GM19395 (cell line): ENCODE results near the gene VPS45.
"Not testable (repeated sequence)": the region's sequence is repeated elsewhere in the genome, so short reads cannot be mapped to it uniquely, and the experiment has no call there.

Experiments used
- ATAC-seq: cut with Tn5 transposase; IDR thresholded peaks from one replicate; pipeline ENCODE4 v1.9.1; 2021; ENCODE audit warnings: mild to moderate bottlenecking, moderate library complexity; ENCODE audit not compliant: unreplicated experiment

The VPS45 gene

DNA sequence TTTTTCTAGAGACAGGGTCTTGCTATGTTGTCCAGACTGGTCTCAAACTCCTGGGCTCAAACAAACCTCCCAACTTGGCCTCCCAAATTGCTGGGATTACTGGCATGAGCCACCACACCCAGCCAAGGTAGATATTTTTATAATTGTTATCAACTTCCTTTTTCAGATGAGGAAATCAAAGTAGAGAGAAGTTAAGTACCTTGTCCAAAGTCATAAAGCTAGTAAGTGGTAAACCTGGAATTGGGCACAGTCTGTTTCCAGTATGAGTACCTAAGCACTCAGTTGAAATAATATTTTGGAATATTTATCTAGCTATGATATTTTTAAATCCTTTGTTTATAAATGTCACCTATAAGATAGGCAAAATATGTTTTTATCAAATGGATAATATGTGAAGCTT lies 59.9 kb downstream of the VPS45 start:
- ATAC-seq, result no peak

DNA sequence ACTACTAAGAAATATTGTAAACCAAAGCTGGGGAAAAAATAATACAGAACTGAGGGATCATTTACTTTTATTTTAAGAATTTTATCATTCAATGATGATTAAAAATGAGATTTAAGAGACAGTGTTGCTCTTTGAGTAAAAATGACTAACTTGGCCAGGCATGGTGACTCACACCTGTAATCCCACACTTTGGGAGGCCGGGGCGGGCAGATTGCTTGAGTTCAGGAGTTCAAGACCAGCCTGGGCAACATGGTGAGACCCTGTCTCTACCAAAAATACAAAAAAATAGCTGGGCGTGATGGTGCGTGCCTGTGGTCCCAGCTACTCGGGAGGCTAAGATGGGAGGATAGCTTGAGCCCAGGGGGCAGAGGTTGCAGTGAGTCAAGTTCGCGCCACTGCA lies 60.3 kb downstream of the VPS45 start:
- ATAC-seq, result no peak

DNA sequence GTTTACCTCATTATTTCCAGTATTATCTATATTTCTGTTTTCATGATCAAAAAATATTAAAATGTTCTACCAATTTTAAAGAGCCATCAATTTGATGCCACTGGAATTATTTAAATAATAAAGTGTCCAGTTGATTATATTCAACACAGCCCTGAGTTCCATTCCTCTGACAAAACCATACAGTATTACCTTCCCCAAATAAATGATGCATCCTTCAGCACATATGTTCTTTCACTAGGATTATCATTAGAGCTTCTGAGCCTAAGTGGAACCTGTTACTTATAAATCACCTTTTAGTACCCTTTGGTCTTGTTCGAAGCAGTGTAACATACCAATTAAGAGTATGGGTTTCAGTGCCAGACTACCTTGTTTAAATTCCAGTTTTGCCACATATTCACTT lies 64.8 kb downstream of the VPS45 start:
- ATAC-seq, result no peak

DNA sequence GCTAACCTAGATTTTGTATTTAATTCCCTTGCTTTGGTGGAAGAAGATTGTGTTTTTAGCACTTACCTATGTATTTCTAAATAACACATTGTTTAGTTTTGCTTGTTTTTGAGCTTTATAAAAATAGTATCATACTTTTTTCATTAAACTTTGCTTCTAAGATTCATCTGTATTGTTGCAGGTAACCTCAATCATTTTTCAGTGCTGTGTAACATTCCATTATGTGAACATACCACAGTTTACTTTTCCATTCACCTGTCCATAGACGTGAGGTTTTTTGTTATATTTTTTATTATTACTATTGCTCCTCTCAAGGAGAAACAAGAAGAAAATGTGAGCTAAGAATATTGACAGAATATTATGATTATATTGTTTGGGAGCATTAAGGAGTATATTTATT lies 67.0 kb downstream of the VPS45 start:
- no peak for ATAC-seq

DNA sequence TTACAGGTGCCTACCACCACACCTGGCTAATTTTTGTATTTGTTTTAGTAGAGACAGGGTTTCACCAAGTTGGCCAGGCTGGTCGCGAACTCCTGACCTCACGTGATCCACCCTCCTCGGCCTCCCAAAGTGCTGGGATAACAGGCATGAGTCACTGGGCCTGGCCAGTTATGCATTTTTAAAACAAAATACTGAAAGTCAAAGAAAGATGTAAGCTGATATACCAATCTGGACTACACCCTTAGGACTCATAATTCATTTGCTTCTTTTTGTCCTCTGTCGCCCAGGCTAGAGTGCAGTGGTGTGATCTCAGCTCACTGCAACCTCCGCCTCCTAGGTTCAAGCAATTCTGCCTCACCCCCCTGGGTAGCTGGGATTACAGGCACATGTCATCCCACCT lies 67.8 kb downstream of the VPS45 start:
- ATAC-seq, result not testable (repeated sequence)

DNA sequence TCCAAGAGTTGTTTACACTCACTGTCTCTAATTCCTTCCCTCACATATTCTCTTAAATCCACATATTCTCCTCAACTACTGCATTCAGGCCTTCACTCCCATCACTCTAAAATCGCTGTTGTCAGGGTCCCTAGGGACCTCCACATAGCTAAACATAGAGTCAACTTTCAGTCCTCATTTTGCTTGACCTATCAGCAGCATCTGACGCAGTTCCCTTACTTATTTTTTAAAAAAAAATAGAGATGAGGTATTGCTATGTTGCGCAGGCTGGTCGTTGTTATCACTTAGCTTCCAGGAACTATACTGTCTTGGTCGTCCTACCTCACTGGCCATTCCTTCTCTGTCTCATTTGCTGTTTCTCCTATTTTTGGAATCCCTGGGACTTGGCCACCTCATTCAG lies 70.5 kb downstream of the VPS45 start:
- no peak for ATAC-seq

DNA sequence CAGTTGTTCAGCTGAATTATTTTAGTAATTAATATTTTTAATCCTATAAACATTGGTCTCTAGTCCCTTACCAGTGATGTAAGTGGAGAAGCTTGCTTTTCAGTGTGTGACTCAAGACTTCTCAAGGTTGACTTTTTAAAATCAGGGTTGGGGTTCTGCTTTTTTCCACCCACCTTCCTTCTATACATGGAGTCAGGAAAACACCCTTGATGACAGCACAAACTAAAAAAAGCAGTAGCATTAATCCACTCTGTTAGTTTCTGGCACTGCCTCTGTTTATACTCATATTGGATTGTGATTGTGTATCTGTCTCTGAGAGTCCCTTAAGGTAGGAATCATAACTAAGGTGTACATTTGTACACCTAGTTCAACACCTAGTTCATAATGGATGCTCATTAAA lies 73.9 kb downstream of the VPS45 start:
- no peak for ATAC-seq

DNA sequence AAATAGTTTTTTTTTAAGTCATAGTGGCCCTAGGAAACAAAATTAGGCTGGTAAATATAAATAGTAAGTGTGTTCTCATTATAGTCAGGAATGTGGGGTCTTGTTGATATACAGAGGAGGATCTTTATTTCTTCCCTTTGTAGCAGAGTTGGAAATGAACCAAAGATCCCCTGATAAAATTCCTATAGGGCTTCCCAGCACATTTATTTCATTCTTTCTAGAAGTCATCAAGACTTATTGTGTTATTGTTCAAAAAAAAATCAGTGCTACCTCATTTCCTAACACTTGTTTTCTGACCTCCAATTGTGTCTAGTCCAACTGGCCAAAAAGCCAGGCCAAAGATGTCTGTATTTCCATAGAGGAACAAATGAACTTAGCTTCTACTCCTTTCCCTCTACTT lies 74.5 kb downstream of the VPS45 start:
- ATAC-seq, result no peak

DNA sequence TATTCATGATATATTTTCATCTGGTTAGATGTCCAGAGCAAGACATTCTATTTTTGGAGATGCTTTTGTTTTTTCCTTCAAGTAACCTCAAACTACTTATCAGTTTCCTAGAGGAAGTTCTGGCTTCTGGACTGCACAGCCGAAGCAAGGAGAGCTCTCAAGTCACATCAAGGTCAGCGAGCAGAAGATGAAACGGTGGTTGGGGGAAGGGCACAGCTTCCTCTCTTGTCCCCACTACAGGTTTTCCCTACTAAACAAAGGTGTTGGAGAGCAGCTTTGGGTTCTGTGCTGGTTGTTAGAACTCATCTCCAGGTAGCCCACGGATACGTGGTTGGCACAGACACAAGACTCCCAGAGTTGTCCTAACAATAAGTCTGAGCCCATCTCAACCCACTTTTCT lies 77.0 kb downstream of the VPS45 start:
- no peak for ATAC-seq

DNA sequence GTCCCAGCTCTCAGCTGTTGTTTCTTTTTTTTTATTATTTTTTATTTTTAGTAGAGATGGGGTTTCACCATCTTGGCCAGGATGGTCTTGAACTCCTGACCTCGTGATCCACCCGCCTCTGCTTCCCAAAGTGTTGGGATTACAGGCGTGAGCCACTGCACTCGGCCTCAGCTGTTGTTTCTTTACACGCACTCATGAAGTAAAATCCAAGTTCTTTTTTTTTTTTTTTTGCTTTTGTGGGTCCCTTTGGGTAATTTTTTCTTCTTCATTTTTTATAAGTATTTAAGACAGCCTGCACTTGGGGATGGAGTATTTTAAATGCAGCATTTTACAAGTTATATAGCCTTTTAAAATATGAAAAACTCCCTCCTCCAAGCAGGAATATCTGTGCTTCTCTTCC lies 78.4 kb downstream of the VPS45 start:
- ATAC-seq, result not testable (repeated sequence)

DNA sequence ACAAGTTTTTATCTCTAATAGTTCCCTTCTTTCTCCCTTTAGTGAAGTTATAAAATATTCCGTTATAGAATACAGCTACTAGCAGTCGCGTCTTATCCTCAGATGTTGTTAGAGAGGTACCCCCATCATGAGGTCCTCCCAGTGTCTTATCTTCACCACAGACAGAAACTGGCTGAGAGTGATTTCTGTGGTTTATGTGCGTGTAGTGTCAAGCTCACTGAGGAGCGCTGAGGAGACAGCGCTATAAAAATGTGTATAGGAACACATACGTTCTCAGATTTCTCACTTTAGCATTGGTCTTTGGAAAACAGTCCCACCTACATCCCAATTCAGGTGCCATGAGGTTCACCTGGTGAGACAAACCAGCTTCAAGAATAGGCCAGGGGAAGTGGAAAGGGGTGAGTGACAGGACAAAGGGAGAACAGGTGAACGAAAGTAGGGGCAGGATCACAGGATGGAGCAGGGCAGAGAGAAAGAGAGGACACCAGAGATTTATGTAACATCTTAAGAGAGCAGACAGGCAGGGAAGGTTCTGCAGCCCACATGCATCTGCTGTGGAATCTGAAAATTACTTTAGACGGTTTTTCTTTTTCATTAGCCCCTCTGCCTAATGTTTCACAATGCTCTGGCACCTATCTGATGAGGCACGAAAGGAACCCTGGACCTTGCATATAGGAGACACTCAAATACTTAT lies 79.4 kb downstream of the VPS45 start:
- ATAC-seq, result no peak

DNA sequence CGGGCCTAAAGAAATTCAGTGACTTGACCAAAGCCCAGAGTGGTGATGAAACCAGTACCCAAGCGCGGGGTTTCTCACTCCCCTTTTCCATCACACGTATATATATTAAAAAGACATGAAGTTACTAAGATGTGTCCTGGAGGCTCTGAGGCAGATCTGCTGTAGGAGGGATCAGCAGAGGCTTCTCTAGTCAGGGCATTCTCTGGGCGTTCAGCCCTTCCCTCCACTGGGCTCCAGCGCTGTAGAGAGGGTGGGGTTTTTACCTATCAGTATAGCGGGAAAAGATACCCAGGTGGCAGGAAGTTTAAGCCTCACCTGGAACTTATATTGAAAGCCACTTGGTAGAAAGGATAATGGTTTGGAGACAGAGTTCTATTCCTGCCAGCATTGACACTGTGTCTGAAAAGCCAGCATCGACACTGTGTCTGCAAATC lies 81.3 kb downstream of the VPS45 start:
- no peak for ATAC-seq

DNA sequence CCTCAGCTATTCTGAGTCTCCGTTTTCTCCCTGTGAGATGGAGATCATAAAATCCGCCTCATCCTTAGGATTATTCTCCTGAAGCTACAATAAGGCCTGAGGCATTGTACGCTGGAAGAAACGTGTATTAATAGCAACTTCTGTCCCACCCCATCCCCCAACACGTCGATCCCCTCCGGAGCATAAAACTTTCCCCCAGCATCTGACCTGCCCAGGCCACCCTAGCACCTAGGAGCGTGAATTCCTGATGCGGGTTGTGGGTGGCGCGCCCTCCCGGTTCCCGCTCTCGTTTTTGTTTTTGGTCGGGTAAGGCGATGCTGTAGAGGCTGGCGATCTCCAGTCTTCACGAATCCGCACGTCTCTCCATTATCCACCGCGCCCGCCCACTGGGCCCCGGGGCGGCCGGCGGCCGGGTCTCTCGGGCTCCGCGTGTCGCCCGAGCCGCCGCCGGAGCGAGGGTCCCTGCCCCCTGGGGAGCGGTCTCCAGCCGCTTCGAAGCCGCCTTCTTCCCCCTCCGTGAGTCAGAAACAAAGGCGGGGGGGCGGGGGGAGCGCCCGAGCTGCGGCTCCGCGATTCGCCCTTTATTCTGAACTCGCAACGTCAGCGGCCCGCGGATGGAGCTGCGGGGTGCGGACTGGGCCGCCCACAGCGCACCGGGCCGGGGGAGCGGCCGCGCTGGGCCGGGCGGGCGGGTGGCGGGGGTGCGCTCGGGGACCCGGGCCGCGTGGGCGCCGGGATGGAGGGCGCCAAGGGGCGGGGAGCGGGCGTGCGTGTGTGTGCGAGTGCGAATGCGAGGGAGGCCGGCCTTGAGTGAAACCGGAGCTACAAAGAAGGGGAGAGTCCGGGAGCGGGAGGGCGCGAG lies 81.9 kb downstream of the VPS45 start, which contains the start of gene PLEKHO1:
Gene PLEKHO1 (plus strand): TSS at position 646 of the 862 bp plus-strand sequence. CDS start 342 bp downstream, outside the sequence.
- ATAC-seq, result peak; percentile 46

DNA sequence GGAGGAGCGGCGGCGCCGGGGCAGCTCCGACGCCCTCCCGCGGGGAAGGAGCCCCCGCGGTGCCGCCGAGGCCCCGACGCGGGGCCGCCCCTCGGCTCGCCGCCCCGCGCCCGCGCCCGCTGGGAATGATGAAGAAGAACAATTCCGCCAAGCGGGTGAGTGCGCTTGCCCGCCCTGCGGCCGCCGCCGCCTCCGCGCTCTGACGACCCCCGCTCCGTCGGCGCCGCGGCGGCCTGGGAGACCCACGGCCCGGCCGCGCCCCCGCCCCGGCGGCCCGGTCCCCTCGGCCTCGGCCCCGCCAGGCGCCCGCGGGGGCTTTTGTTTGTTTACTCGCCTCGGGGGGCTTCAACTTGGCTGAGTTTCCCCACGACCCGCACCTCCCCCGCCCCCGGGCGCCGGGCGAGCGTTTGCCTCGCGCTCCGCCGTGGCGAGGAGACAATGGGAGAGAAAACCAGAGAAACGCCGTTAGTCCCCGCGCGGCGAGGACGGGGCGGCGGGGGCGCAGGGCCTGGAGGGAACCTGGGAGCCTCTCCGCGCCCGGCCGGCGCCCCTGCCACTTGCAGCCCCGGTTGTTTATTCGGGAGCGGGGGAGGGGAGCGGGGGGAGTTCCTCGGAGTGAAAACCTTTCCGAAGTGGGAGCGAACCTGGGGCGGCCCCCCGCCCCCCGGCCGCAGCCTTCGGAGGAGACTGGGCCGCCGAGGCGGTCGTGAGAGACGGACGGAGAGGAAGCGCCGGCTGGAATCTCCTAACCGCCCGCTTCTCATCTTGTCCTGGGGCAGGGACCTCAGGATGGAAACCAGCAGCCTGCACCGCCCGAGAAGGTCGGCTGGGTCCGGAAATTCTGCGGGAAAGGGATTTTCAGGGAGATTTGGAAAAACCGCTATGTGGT lies 82.8 kb downstream of the VPS45 start:
- ATAC-seq, result no peak

DNA sequence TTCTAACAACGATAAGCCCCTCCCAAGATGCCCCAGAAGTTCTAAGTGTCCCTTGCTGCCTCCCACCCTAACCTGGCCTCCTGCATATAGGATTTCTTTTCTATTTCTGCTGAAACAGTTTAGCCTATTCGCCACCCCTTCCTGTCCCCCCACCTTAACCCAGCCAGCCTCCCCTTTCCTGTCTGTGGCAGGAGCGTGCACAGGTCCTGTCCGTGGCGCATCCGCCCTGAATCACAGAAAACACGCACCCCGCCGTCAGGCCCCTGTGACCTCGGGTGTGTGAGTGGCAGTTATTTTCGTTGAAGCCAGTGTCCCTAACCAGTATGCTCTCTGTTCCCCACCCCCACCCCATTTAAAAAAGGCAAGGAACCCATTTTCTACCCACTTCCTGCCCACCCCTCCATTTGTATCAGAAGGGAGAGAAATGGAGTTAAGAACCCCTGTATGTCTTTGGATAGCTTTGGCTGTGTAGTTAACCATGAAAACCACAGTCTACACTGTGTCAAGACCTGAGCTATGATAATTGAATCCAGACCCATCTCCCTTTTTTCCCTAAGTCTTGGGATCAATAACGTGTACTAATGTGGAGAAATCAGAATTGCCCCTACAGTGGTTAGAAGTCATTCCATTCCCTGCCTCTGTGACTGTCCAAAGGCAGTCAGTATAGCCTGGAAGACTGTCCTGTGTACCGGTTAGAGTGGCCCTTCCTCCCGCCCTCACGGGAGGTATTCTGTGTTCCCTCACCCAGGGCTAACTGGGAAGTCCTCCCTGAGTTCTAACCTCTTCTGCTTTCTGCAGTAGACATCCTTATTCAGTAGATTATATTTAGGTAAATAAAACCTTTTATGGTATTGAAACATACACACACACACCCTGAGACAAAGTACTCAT lies 84.0 kb downstream of the VPS45 start:
- ATAC-seq, result no peak

DNA sequence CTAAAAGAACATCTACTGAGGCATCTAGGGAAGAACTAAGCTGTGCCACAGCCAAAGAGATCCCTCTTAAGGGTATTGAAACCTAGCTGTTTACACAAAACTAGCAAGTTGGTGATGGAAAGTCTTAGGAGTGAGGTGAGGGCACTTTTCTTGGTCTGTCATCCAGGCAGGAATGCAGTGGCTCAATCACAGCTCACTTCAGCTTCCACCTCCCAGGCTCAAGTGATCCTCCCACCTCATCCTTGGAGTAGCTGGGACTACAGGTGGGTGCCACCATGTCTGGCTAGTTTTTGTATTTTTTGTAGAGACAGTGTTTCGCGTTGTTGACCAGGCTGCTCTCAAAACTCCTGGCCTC lies 84.6 kb downstream of the VPS45 start:
- ATAC-seq, result no peak

DNA sequence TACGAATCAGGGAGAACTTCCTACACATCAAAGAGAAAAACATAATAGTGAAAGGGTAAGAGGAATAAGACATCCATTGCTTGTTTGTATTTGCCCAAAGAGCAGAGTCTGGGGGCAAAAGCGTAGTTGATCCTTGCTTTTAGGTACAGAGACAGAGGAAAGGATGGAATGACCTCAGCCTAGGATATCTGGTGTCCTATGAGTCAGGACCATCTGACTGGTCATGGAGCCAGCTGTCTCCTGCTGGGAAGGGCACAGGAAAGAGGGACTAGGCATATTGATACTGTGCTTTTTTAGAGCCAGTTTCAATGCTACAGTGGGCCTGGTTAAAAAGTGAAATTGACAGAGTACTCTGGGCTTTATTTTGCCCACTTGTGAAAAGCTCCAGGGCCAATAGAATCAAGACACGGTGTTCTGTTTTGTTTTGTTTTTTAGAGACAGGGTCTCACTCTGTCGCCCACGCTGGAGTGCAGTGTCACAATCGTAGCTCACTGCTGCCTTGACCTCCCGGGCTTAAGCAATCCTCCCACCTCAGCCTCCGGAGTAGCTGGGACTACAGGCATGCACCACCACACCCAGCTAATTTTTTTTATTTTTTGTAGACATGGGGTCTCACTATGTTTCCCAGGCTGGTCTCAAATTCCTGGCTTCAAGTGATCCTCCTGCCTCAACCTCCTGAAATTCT lies 85.3 kb downstream of the VPS45 start:
- ATAC-seq, result no peak

DNA sequence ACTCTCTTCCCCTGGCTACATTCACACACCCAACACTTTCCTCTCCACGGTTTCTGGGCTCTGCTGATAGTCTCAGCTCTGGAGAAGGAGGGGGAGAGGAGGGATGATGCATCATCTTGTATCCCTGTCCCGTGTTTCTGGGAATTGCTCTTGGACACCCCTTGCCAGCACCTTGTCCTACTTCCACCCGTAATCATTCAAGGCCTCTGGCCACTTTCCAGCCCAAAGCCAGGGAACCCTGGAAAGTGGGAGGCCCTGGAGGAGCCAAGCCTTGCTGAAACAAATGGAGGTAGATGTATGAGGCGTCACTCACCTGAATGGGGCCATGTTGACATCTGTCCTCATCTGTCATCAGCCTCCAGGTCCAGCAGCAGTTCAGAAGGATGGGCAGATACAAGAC lies 86.6 kb downstream of the VPS45 start:
- ATAC-seq, result no peak

DNA sequence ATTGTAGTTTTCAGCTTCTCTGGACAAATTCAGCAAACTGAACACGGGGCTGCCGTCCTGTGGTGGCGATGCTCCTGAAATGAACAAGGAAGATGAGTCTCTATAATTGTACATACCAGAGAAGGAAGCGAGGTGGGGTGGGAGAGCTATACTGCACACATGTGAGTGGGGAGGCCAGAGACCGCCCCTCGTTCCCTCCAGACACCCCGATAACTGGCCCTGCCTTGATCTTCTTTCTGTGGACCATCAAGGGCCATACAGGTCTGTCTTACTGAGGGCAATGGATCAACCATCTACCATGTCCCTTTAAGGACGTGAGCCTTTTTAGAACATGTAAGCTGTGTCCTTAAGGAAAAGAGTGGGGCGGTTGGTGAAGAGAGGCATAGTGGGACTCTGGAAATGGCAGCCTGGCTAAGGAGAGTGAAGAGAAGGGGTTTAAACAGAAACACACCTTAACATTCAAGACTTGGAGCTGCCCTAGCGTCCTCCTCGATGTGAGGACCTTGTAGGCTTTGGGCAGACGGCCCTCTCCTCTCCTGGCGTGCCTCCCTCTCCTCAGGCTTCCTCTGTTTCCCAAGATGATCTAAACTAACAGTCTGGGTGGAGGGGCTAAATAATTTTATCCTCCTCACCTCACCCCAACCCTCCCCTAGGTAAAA lies 88.0 kb downstream of the VPS45 start:
- ATAC-seq, result no peak
